GM10266 (cell line): ENCODE measurements around the gene JMJD8.

ENCODE experiments used
- DNase-seq: peaks from one replicate; pipeline ENCODE4 v3.0.0; 2012; ENCODE audit errors: extremely low spot score
- CTCF ChIP-seq: IDR thresholded peaks from 2 replicates; pipeline ENCODE4 v1.5.1; 2012; ENCODE audit warnings: mild to moderate bottlenecking, low read depth; ENCODE audit not compliant: control insufficient read depth, insufficient read depth; ENCODE audit errors: missing control alignments

Gene JMJD8

GRCh38 chr16:725041-725376 is 40.9 kb upstream of the JMJD8 start:
- no peak for TF ChIP-seq CTCF

GRCh38 chr16:724188-725040 is 40.3 kb upstream of the JMJD8 start:
- TF ChIP-seq CTCF, result no peak
- no peak for DNase-seq

More at GRCh38 chr16:725041-725376, 40.9 kb upstream of the JMJD8 start:
- no peak for DNase-seq

- no peak for DNase-seq
- no peak for TF ChIP-seq CTCF
Observed at GRCh38 chr16:723695-724094, 39.6 kb upstream of the JMJD8 start.

GRCh38 chr16:722835-723633 is 38.9 kb upstream of the JMJD8 start:
- TF ChIP-seq CTCF, result no peak
- no peak for DNase-seq

GRCh38 chr16:721765-722540 is 37.8 kb upstream of the JMJD8 start:
- TF ChIP-seq CTCF, result no peak
- DNase-seq, result no peak

- TF ChIP-seq CTCF, result peak; percentile 5
- DNase-seq, result peak; percentile 96
Observed at GRCh38 chr16:720990-721764, 37.0 kb upstream of the JMJD8 start, which contains the start of gene ANTKMT. ANTKMT (plus strand) TSS chr16:721146; CDS start chr16:721275, 129 bp downstream.
